Measurements from ENCODE around the gene DLG2.

Gene DLG2

DNA sequence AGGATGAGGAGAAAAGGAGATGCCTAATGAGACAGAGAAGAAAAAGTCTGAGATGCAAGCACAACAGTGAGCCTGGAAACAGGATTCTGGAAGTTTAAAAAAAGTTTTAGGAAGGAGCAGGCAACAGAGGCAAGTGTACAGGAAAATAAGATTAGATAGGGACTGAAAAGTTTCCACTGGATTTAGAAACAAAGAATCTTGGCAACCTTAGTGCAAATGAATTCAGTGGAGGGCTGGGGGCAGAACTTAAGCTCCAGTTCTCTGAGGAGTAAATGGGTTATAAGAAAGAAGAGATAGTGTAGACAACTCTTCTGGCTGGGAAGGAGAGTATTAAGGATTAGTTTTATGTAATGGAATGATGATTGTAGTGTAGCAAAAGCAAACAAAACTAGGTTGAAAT, 1712.1 kb downstream of the DLG2 start:
- no peak overlapping the region for H3K4me3 ChIP-seq (ENCODE audit: low read depth, low read length)
- no peak for DNase-seq (ENCODE audit: low read depth)
- TF ChIP-seq, protein P1, sequence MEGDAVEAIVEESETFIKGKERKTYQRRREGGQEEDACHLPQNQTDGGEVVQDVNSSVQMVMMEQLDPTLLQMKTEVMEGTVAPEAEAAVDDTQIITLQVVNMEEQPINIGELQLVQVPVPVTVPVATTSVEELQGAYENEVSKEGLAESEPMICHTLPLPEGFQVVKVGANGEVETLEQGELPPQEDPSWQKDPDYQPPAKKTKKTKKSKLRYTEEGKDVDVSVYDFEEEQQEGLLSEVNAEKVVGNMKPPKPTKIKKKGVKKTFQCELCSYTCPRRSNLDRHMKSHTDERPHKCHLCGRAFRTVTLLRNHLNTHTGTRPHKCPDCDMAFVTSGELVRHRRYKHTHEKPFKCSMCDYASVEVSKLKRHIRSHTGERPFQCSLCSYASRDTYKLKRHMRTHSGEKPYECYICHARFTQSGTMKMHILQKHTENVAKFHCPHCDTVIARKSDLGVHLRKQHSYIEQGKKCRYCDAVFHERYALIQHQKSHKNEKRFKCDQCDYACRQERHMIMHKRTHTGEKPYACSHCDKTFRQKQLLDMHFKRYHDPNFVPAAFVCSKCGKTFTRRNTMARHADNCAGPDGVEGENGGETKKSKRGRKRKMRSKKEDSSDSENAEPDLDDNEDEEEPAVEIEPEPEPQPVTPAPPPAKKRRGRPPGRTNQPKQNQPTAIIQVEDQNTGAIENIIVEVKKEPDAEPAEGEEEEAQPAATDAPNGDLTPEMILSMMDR (conservative IDR thresholded peaks at IDR 0.05; ENCODE audit: low read depth, low read length) = no peak

DNA sequence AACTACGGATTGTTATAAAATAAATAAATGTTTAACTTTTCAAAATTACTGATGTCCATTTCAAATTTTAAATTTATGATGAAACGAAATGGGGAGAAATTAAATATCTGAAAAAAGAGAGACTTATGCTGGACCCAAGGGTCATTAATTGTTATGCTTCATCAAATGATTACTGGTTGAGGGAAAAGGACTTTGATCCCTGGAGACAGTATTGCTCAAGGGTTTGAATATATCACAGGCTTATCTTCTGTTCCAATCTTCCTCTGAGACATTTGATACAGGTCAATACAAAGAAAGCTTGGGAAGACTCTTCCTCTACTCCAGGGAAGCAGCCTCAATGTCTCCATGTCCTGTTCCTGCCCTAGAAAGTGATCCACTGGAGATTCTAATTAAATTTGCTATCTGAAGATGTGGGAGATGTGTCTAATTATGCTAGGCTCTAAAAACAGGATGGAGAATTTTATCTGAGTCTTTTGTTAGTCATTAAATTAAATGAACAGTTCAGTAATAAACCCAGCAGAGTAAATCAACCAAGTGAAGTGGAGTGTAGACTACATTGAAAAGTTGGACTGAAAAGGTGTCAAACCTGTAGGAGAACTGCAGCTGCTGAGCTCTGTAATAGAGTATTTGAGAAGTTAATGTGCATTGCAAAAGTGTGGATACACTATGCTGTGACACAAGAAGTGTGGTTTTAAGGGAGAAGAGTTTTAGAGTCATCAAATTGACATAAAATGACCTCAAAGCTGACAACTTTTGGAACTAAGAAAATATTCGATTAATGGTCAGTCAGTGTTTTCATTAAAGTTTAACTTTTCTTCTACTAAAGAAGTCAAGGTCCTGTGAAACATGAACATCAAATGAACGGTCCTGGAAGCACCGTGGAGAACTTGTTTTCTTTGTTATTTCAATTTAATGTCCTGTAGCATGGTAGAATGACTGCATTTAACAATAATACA, 1717.3 kb downstream of the DLG2 start:
- H3K4me3 ChIP-seq (ENCODE audit: low read depth, low read length) = no peak overlapping the region
- no peak for DNase-seq (ENCODE audit: low read depth)
- TF ChIP-seq, protein P1 (conservative IDR thresholded peaks at IDR 0.05; ENCODE audit: low read depth, low read length) = no peak

DNA sequence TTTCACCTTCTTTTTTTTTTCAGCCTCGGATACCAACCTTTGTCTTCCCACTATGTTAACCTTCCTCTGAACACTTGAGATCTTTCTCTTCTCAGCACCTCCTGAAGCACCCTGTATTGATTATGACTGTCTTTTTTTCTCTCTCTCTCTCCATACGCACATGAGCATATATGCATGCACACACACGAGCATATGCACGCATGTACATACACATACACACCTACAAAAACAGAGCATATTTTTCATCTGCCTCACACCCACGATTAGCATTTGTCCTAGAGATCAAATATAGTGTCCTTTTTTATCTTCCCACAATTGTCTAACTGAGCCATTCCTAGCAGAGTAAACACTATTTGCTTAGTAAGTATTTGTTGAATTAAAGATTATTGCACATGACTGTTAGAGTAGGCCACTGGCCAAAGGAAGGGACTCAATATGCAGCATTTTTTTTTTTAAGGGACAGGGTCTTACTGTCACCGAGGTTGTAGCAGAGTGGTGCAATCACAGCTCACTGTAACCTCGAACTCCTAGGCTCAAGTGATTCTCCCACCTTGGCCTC, 1718.8 kb downstream of the DLG2 start:
- TF ChIP-seq, protein P1 (conservative IDR thresholded peaks at IDR 0.05; ENCODE audit: low read depth, low read length) = no peak
- no peak overlapping the region for H3K4me3 ChIP-seq (ENCODE audit: low read depth, low read length)
- DNase-seq (ENCODE audit: low read depth) = no peak

DNA sequence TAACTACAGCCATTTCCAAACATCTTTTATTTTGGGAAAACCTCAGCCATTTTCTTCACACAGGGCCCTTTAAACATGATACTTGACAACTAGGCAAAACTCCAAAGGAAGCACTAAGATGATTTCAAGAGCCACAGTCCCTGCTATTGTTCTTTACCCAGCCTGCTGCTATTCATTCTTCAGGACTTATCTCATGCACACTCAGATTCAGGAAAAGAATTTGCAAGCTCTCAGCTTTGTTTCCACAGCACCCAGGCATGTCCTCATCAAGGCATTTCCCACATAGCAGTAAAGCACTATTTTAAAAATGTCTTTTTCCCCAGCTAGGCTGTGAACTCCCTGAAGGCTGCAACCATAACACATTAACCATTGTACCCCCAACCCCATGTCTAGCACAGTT, 1731.6 kb downstream of the DLG2 start:
- no peak overlapping the region for H3K4me3 ChIP-seq (ENCODE audit: low read depth, low read length)
- DNase-seq (ENCODE audit: low read depth) = peak; percentile 2
- TF ChIP-seq, protein P1 (conservative IDR thresholded peaks at IDR 0.05; ENCODE audit: low read depth, low read length) = no peak

DNA sequence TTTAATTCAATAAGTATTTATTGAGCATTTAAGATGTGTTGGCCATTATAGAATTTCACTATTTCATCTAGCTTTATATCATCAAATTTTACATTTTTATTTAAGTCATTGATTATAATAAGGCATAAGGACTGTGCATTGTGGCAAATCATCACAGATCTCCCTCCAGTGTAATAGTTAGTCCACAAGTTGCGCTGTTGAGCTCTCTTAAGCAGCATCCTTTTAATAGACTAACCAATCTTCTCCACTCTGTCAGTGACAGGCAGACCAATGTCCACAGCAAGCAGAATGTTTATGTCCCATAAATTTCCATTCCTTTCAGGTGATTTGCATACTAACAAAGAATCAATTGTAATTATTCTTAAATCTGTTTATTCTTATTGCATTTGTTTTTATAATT, 1745.7 kb downstream of the DLG2 start:
- peak; percentile 23 for DNase-seq (ENCODE audit: low read depth)
- H3K4me3 ChIP-seq (ENCODE audit: low read depth, low read length) = no peak overlapping the region
- TF ChIP-seq, protein P1 (conservative IDR thresholded peaks at IDR 0.05; ENCODE audit: low read depth, low read length) = peak; percentile 24

DNA sequence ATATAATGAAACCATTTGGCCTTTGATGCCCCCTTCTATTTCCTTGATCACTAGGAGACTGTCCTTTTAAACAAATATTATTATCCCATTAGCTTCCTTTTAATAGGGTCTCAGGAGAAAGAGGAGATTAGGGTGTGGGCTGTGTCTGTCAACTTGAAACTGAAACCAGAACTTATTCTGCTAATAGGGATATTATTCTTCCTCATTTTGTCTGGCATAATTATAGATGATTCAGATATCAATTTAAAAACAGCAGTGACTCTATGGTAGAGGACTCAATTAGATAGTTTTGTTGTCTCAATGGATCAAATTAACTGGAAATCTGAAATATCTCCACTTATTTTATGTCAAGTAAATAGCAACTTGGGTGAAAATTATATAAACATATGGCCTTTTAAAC, 1756.1 kb downstream of the DLG2 start:
- H3K4me3 ChIP-seq (ENCODE audit: low read depth, low read length) = no peak overlapping the region
- TF ChIP-seq, protein P1 (conservative IDR thresholded peaks at IDR 0.05; ENCODE audit: low read depth, low read length) = no peak
- no peak for DNase-seq (ENCODE audit: low read depth)

Data from choroid plexus epithelial cell (primary cell).